Stimulated activated CD8-positive, alpha-beta memory T cell treated with anti-CD3 and anti-CD28 coated beads, Interleukin-15, amount 100 ng/mL, for 1 hour (primary cell): ENCODE results near the gene PARD3B.

Experiments used
- DNase-seq: peaks from one replicate; pipeline ENCODE4 v3.0.0-alpha.2; 2020; ENCODE audit warnings: low read depth

Gene PARD3B

DNA sequence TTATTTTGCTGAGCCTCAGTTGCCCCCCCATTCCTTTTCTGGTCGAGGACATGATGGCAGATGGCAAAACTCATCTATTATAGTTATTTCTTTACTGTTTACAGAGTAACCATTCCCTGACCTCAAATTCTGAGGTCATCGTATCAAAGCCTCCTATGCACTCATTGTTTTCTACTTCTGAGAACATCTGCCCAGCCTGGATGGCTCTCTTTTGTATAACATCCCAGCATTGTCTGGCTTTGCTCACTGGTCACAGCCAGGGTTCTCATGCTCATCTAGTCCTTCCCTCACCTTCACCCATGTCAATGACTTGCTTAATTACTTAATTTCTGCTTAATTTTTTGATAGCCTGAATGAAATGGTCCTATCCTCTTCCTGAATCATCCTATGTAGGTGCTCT is 472.1 kb downstream of the PARD3B start:
- DNase-seq, result no peak

DNA sequence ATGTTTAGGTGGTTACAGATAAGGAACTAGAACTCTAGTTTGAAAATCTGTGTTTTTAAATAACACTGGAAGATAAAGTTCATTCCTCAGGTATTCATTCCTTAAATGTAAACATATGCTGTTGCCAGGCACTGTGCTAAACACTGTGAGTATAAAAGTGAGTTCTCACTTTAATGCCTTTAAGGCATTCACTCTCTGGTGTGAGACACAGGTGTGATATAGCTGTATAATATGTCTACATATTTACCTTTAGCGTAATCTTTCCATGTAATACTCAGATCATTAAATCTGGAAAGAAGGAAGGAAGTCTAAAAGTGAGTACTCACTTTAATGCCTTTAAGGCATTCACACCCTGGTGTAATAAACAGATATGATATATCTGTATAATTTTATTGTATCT is 472.6 kb downstream of the PARD3B start:
- DNase-seq, result no peak

DNA sequence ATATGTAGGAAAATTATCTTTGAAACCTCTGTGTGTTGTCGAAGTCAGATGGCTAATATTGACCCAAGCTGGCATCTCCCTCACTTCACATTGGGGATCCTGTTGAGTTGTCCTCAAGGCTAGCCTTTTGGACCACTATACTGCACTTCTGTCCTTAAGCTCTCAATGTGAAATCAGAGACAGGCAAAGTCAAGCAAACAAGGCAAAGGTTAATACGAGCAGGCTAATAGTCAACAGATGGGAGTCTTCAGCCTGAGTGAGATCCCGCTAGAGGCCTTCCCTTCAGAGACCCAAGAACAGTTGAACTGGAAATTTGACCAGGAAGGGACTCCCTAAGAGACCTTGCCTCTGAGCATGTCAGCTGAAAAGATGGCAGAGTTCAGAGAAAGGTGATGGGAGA is 475.4 kb downstream of the PARD3B start:
- no peak for DNase-seq

DNA sequence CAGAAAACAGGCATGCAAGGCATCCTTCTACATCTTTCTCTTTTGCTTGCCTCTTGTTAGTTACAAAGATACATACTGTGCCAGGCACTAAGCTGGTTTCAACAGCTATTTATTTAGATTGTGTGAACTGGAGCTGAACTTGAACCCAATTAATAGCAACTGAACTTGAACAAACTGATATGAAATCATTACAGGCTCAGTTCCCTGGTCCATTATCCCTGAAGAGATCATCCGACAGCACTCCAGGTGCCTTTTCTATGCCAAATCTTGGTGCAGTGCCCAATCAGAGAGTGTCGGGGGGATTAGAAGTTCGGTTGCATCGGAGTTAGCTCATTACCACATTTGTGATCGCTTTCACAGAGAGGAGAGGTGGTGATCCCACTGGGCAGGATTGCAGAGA is 477.6 kb downstream of the PARD3B start:
- DNase-seq, result no peak

GRCh38 chr2:205024822-205025518 is 479.7 kb downstream of the PARD3B start:
- DNase-seq, result no peak

GRCh38 chr2:205025580-205026240 is 480.4 kb downstream of the PARD3B start:
- DNase-seq, result no peak

GRCh38 chr2:205030695-205031094 is 485.4 kb downstream of the PARD3B start:
- no peak for DNase-seq

- no peak for DNase-seq
Observed at GRCh38 chr2:205032093-205032551, 486.8 kb downstream of the PARD3B start.

- no peak for DNase-seq
Observed at GRCh38 chr2:205033431-205033830, 488.2 kb downstream of the PARD3B start.

GRCh38 chr2:205034034-205034433 is 488.8 kb downstream of the PARD3B start:
- DNase-seq, result no peak

DNA sequence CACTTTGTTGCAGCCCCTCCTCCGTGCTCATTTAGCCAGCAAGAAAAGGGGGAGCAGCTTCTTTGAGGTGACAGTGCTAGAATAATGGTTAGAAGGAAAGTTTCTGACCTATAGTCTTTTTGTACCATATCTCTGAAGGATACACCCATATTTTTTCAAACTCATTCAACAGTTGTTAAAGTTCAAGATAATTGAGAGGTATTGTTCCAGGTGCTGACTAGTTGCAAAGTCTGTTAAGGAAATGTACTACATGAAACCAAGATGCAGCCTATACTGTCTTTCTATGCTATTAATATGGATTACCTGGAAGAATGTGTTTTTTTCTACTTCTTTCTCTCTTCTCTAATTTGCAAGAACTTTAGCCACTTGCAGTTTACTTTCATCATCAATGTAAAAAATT is 495.0 kb downstream of the PARD3B start:
- DNase-seq, result no peak

GRCh38 chr2:205041472-205042130 is 496.3 kb downstream of the PARD3B start:
- no peak for DNase-seq

DNA sequence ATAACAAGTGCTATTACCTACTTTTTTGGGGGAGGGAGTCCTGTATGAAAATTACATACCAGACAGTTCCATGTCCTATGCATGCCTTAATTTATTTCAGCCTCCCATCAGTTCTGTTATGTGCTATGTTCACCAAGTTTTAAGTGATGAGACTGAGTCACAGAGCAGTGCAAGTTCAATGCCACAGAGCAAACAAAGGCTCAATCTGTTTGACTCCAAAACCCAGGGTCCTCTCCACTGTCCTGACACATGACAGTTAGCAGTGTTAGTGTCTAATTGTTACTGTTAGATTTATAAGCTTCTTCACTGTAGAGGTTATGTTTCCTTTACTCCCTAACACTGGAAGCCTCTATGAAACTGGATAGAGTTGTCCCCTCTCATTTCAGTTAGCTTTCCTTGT is 498.0 kb downstream of the PARD3B start:
- DNase-seq, result no peak

- no peak for DNase-seq
Observed at GRCh38 chr2:205045706-205046105, 500.4 kb downstream of the PARD3B start.

- DNase-seq, result no peak
Observed at GRCh38 chr2:205047273-205047839, 502.1 kb downstream of the PARD3B start.

GRCh38 chr2:205051417-205051816 is 506.1 kb downstream of the PARD3B start:
- no peak for DNase-seq

DNA sequence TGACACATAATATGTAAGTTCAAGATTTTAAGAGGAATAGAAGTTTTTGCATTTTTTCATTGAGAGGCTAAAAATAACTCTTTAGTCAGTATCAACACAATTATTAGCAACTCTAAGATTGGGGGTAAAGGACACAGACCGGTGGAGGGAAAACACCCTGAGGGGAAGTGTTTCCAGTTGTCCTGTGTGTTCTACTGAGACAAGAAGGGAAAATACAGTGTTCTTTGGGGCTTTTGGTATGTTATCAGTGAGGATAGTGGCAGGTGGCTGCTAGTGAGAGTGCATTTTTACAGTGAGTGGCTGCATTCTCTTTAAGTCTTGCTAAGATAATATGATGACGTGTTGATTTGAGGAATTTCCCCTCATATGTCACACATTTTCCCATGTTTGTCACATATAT is 507.5 kb downstream of the PARD3B start:
- DNase-seq, result no peak

- no peak for DNase-seq
Observed at GRCh38 chr2:205053827-205054410, 508.6 kb downstream of the PARD3B start.

- DNase-seq, result no peak
Observed at GRCh38 chr2:205054789-205055188, 509.5 kb downstream of the PARD3B start.

- no peak for DNase-seq
Observed at GRCh38 chr2:205055251-205055650, 510.0 kb downstream of the PARD3B start.

GRCh38 chr2:205056151-205056561 is 510.9 kb downstream of the PARD3B start:
- no peak for DNase-seq

DNA sequence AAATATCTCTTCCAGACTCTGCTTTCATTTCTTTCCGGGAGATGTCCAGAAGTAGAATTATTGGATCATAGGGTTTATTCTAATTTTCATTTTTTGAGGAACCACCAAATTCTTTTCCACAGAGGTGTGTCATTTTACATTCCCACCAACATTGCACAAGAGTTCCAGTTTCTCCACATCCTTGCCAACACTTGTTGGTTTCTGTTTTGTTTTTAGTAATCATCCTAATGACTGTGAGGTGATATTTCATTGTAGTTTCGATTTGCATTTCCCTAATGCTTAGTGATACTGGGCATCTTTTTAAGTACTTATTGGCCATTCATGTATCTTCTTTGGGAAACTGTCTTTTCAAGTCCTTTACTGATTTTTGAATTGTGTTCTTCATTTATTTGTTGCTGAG is 513.1 kb downstream of the PARD3B start:
- DNase-seq, result no peak

GRCh38 chr2:205060269-205060668 is 515.0 kb downstream of the PARD3B start:
- no peak for DNase-seq
